OCI-LY3 (cell line): Measurements from ENCODE around the gene KRT4.

ENCODE experiments used
- EZH2phosphoT487 ChIP-seq: fragments of 200-600 bp; shearing (Covaris generic); IDR thresholded peaks from 2 replicates; pipeline ENCODE4 v1.6.1; 2018; ENCODE audit warnings: antibody characterized with exemption, mixed run types, low read depth
- TF ChIP-seq, protein P1 (sequence below): fragments of 200-600, 300-600 bp; sonication (generic); IDR thresholded peaks from 2 replicates; pipeline ENCODE4 v1.5.1; 2014; ENCODE audit warnings: antibody characterized with exemption, low read length, low read depth

DNA sequence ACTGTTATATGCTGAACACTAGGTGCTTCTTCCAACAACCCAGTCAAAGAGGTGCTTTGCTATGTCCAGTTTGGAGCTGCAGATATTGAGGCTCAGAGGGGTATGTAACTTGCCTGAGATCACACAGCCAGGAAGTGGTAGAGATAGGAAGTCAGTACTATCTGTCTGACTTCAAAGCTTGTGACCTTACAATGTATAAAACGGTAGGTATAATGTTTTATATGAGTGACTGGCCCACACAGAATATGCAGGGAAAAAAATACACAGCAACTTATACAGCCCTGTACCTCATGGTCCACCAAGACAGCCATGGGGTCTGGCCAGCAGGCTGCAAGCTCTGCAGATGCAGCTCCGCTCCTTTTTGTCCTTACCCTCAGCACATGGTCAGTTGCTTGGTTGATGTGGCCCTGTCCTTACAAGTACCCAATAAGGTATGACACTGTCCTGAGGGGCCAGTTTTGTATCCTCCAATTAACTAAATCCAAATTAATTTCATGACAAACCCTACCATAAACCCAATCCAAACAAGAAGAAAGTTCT is 3.9 kb upstream of the KRT4 start:
- TF ChIP-seq, protein P1, sequence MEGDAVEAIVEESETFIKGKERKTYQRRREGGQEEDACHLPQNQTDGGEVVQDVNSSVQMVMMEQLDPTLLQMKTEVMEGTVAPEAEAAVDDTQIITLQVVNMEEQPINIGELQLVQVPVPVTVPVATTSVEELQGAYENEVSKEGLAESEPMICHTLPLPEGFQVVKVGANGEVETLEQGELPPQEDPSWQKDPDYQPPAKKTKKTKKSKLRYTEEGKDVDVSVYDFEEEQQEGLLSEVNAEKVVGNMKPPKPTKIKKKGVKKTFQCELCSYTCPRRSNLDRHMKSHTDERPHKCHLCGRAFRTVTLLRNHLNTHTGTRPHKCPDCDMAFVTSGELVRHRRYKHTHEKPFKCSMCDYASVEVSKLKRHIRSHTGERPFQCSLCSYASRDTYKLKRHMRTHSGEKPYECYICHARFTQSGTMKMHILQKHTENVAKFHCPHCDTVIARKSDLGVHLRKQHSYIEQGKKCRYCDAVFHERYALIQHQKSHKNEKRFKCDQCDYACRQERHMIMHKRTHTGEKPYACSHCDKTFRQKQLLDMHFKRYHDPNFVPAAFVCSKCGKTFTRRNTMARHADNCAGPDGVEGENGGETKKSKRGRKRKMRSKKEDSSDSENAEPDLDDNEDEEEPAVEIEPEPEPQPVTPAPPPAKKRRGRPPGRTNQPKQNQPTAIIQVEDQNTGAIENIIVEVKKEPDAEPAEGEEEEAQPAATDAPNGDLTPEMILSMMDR = no peak
- no peak for TF ChIP-seq EZH2phosphoT487
